Fibroblast of lung (primary cell): ENCODE data around the gene PDGFA. TPM values are rescaled to one million over a fixed set of nuclear protein-coding genes. Genes with fewer than 3 reads are reported as not detected.
A peak's percentile ranks its signal among the peaks of the same experiment; 100 is the strongest.

Experiments
- DNase-seq, 2 donors: peaks; one replicate each; pipeline versions ENCODE4 v3.0.0 to v3.0.0-alpha.2; 2010; ENCODE audit warnings: low read depth in 2 of 2
- H2AFZ ChIP-seq: 2 replicates; pipeline ENCODE4 v1.5.1; 2012; ENCODE audit warnings: low read length, control low read depth, inconsistent platforms
- H3K27ac ChIP-seq: 2 replicates; pipeline ENCODE4 v1.5.1; 2011; ENCODE audit warnings: low read length, control low read depth; ENCODE audit not compliant: insufficient read depth
- H3K27me3 ChIP-seq: 2 replicates; pipeline ENCODE4 v1.5.1; 2011; ENCODE audit warnings: mild to moderate bottlenecking, low read length; ENCODE audit not compliant: control insufficient read depth, insufficient read depth
- H3K36me3 ChIP-seq: 2 replicates; pipeline ENCODE4 v1.5.1; 2011; ENCODE audit warnings: low read length; ENCODE audit not compliant: control insufficient read depth, insufficient read depth
- H3K4me1 ChIP-seq: 2 replicates; pipeline ENCODE4 v1.5.1; 2011; ENCODE audit warnings: low read length; ENCODE audit not compliant: control insufficient read depth, insufficient read depth; ENCODE audit errors: extremely low read depth
- H3K4me2 ChIP-seq: 2 replicates; pipeline ENCODE4 v1.5.1; 2011; ENCODE audit warnings: low read length, control low read depth; ENCODE audit not compliant: insufficient read depth; ENCODE audit errors: extremely low read depth
- H3K4me3 ChIP-seq, 4 experiments: fragments of 200-600 bp in 1 of 4; sonication (generic) in 1 of 4; replicated peaks in 1 of 4; 2 replicates each; pipeline ENCODE4 v1.5.1; 2011 to 2016; ENCODE audit warnings: low read length in 4 of 4, low read depth in 3 of 4, mild to moderate bottlenecking in 3 of 4, control low read depth in 2 of 4, inconsistent platforms in 1 of 4, mixed read lengths in 1 of 4; ENCODE audit not compliant: insufficient read depth in 1 of 4; ENCODE audit errors: control extremely low read depth in 1 of 4
- H3K79me2 ChIP-seq: 2 replicates; pipeline ENCODE4 v1.5.1; 2012; ENCODE audit warnings: mild to moderate bottlenecking, low read length, inconsistent platforms; ENCODE audit not compliant: control insufficient read depth, insufficient read depth
- H3K9ac ChIP-seq: 2 replicates; pipeline ENCODE4 v1.5.1; 2011; ENCODE audit warnings: mild to moderate bottlenecking, low read length, control low read depth; ENCODE audit not compliant: insufficient read depth
- H3K9me3 ChIP-seq: 2 replicates; pipeline ENCODE4 v1.5.1; 2012; ENCODE audit warnings: low read depth, low read length; ENCODE audit not compliant: control insufficient read depth, insufficient read depth
- H4K20me1 ChIP-seq: 2 replicates; pipeline ENCODE4 v1.5.1; 2011; ENCODE audit warnings: low read length; ENCODE audit not compliant: control insufficient read depth, insufficient read depth; ENCODE audit errors: extremely low read depth
- CTCF ChIP-seq, 2 donors: IDR thresholded peaks in 1 of 2; conservative IDR thresholded peaks in 1 of 2; 1 replicate in 1 of 2; 2 replicates in 1 of 2; pipeline ENCODE4 v1.5.1; 2011 to 2012; ENCODE audit warnings: low read length in 2 of 2, control low read depth in 1 of 2, inconsistent platforms in 1 of 2, low read depth in 1 of 2, mild to moderate bottlenecking in 1 of 2
- EZH2 ChIP-seq: IDR thresholded peaks from 2 replicates; pipeline ENCODE4 v1.5.1; 2012; ENCODE audit warnings: low read length, control low read depth, mild to moderate bottlenecking; ENCODE audit errors: missing control alignments
- polyA plus RNA-seq, 2 donors: library from polyadenylated mRNA; depleted of rRNA in 1 of 2; stranded (reverse) in 1 of 2; unstranded in 1 of 2; fragments of >200 nt; gene quantifications; 2 replicates each; pipeline ENCODE4 v1.2.1, GENCODE V29; 2011 to 2012; ENCODE audit warnings: missing spikeins in 1 of 2
- total RNA-seq: library from RNA; depleted of rRNA; stranded (reverse); fragments of >200 nt; gene quantifications from 2 replicates; pipeline ENCODE4 v1.2.1, GENCODE V29; 2014

Gene PDGFA
- total and polyA plus RNA-seq, 2 donors (not counting 1 experiment from before 2014, with no cell fraction given): 13.5 to 16.9 TPM

- Histone ChIP-seq H3K4me3 (peak overlapping the region; percentile 25 to 68 (median 54)), H3K9me3 (no peaks in the 10 kb centered on the region), H3K4me1 (peaks cover 11% of the 10 kb centered on the region), H3K79me2 (peaks cover 7% of the 10 kb centered on the region), H4K20me1 (no peaks in the 10 kb centered on the region), H3K27ac (no peak overlapping the region), H3K27me3 (peaks cover 31% of the 10 kb centered on the region), H3K36me3 (peaks cover 1% of the 10 kb centered on the region), H2AFZ (peak overlapping the region; percentile 12), H3K9ac (peak overlapping the region; percentile 64), H3K4me2 (peak overlapping the region; percentile 75)
- TF ChIP-seq CTCF (conservative IDR thresholded peaks at IDR 0.05 in 1 of 2, IDR thresholded peaks at IDR 0.05 in 1 of 2; ENCODE audit: low read depth in 1 of 2, low read length in 2 of 2): no peak
- TF ChIP-seq EZH2: no peak
- DNase-seq: peak; percentile 72 to 86
Observed at GRCh38 chr7:518630-519483, 789 bp downstream of the PDGFA start.

GRCh38 chr7:517774-518629, 1.6 kb downstream of the PDGFA start:
- Histone ChIP-seq H3K27ac (peak overlapping the region; percentile 64), H3K27me3 (peaks cover 24% of the 10 kb centered on the region), H4K20me1 (no peaks in the 10 kb centered on the region), H3K4me2 (peak overlapping the region; percentile 75), H3K79me2 (peaks cover 8% of the 10 kb centered on the region), H2AFZ (no peak overlapping the region), H3K9me3 (no peaks in the 10 kb centered on the region), H3K4me3 (peak overlapping the region; percentile 52 to 68 (median 54)), H3K36me3 (peaks cover 1% of the 10 kb centered on the region), H3K9ac (peak overlapping the region; percentile 69), H3K4me1 (peaks cover 17% of the 10 kb centered on the region)
- DNase-seq: peak; percentile 70 to 76
- TF ChIP-seq EZH2 (no peak), CTCF (conservative IDR thresholded peaks at IDR 0.05 in 1 of 2, IDR thresholded peaks at IDR 0.05 in 1 of 2; ENCODE audit: low read depth in 1 of 2, low read length in 2 of 2) (no peak)
